Thoracic aorta (tissue), 2 donors: ENCODE data around the gene KIDINS220. TPM values are rescaled to one million over a fixed set of nuclear protein-coding genes. Genes with fewer than 3 reads are reported as not detected.

Experiments used
- ATAC-seq: fragments of 150-250 bp; one replicate; pipeline ENCODE4 v1.8.0; 2017; ENCODE audit warnings: low read depth; ENCODE audit not compliant: insufficient number of reproducible peaks, low FRiP score
- DNase-seq: peaks from one replicate; pipeline ENCODE4 v3.0.0-alpha.2; 2020; ENCODE audit warnings: low spot score
- H3K27ac ChIP-seq, 2 donors: fragments of 200-600 bp; sonication (generic); 1 replicate in 1 of 2; 2 replicates in 1 of 2; pipeline ENCODE4 v1.5.1; 2016; ENCODE audit warnings: mild to moderate bottlenecking in 2 of 2, moderate library complexity in 2 of 2
- H3K27me3 ChIP-seq: fragments of 200-600 bp; sonication (generic); replicated peaks from 2 replicates; pipeline ENCODE4 v1.6.0; 2016; ENCODE audit warnings: mild to moderate bottlenecking; ENCODE audit not compliant: insufficient read depth
- H3K36me3 ChIP-seq: fragments of 200-600 bp; sonication (generic); one replicate; pipeline ENCODE4 v1.5.1; 2016
- H3K4me1 ChIP-seq, 2 donors: fragments of 200-600 bp; sonication (generic); 1 replicate in 1 of 2; 2 replicates in 1 of 2; pipeline versions ENCODE4 v1.5.1 to v1.6.0; 2016; ENCODE audit warnings: low read depth in 2 of 2, mild to moderate bottlenecking in 1 of 2; ENCODE audit not compliant: control insufficient read depth in 1 of 2
- H3K4me3 ChIP-seq: fragments of 200-600 bp; sonication (generic); 2 replicates; pipeline ENCODE4 v1.5.1; 2016; ENCODE audit warnings: mild to moderate bottlenecking
- H3K9me3 ChIP-seq: fragments of 200-600 bp; sonication (generic); 2 replicates; pipeline ENCODE4 v1.5.1; 2016
- CTCF ChIP-seq: fragments of 200-600 bp; sonication (generic); IDR thresholded peaks from one replicate; pipeline ENCODE4 v1.5.1; 2019; ENCODE audit warnings: antibody characterized with exemption
- total RNA-seq, 2 donors: library from RNA; depleted of rRNA; stranded (reverse); fragments of >200 nt; gene quantifications; one replicate each; pipeline versions ENCODE4 v1.1.0 to v1.2.3, GENCODE V29; 2016

Gene KIDINS220
- total RNA-seq, 2 donors from 2014 or later, result 107 to 113 TPM

GRCh38 chr2:8870441-8870840 lies 33.0 kb upstream of the KIDINS220 start:
- no peak for TF ChIP-seq CTCF
- Histone ChIP-seq H3K27me3 (no peaks in the 10 kb centered on the region), H3K4me3 (no peak overlapping the region), H3K36me3 (no peaks in the 10 kb centered on the region), H3K4me1 (no peaks in the 10 kb centered on the region), H3K9me3 (no peaks in the 10 kb centered on the region), H3K27ac (no peak overlapping the region)
- no peak for ATAC-seq
- DNase-seq, result no peak

- no peaks in the 10 kb centered on the region for H3K27me3 ChIP-seq
- no peak for TF ChIP-seq CTCF
- no peak overlapping the region for H3K4me3 ChIP-seq
- no peaks in the 10 kb centered on the region for H3K4me1 ChIP-seq
- no peak for ATAC-seq
- no peak overlapping the region for H3K27ac ChIP-seq
- DNase-seq, result no peak
- no peaks in the 10 kb centered on the region for H3K9me3 ChIP-seq
- no peaks in the 10 kb centered on the region for H3K36me3 ChIP-seq
These were observed 29.9 kb upstream of the KIDINS220 start for GRCh38 chr2:8867363-8867762.

GRCh38 chr2:8863331-8863953 lies 26.0 kb upstream of the KIDINS220 start:
- ATAC-seq, result no peak
- no peak overlapping the region for H3K4me3 ChIP-seq
- H3K27me3 ChIP-seq, result no peaks in the 10 kb centered on the region
- no peak for TF ChIP-seq CTCF
- H3K36me3 ChIP-seq, result no peaks in the 10 kb centered on the region
- no peak for DNase-seq
- H3K9me3 ChIP-seq, result no peaks in the 10 kb centered on the region
- no peak overlapping the region for H3K27ac ChIP-seq
- no peaks in the 10 kb centered on the region for H3K4me1 ChIP-seq

GRCh38 chr2:8862230-8862629 lies 24.8 kb upstream of the KIDINS220 start:
- Histone ChIP-seq H3K9me3 (no peaks in the 10 kb centered on the region), H3K36me3 (no peaks in the 10 kb centered on the region), H3K4me1 (no peaks in the 10 kb centered on the region), H3K27me3 (no peaks in the 10 kb centered on the region), H3K4me3 (no peak overlapping the region), H3K27ac (no peak overlapping the region)
- ATAC-seq, result no peak
- no peak for TF ChIP-seq CTCF
- DNase-seq, result no peak

GRCh38 chr2:8861797-8862196 lies 24.4 kb upstream of the KIDINS220 start:
- no peak for TF ChIP-seq CTCF
- no peaks in the 10 kb centered on the region for H3K36me3 ChIP-seq
- no peaks in the 10 kb centered on the region for H3K27me3 ChIP-seq
- H3K4me1 ChIP-seq, result no peaks in the 10 kb centered on the region
- no peak overlapping the region for H3K4me3 ChIP-seq
- no peak for DNase-seq
- no peak for ATAC-seq
- H3K9me3 ChIP-seq, result no peaks in the 10 kb centered on the region
- H3K27ac ChIP-seq, result no peak overlapping the region
